ENCODE measurements around the gene RTEL1. TPM values are rescaled to one million over a fixed set of nuclear protein-coding genes. Genes with fewer than 3 reads are reported as not detected.

RTEL1 gene
- total and polyA plus RNA-seq, 2 donors (not counting 1 experiment from before 2014, with no cell fraction given) = 4.7 to 12.4 TPM

- no peaks in the 10 kb centered on the region for H3K79me2 ChIP-seq (ENCODE audit: control insufficient read depth, insufficient read depth, low read length)
- H3K4me3 ChIP-seq (replicated peaks in 1 of 4; ENCODE audit: control extremely low read depth in 1 of 4, insufficient read depth in 1 of 4, low read depth in 3 of 4, low read length in 4 of 4) = no peak overlapping the region
- no peak overlapping the region for H2AFZ ChIP-seq (ENCODE audit: low read length)
- H3K36me3 ChIP-seq (ENCODE audit: control insufficient read depth, insufficient read depth, low read length) = no peaks in the 10 kb centered on the region
- H3K4me2 ChIP-seq (ENCODE audit: extremely low read depth, insufficient read depth, low read length) = no peak overlapping the region
- no peak overlapping the region for H3K27ac ChIP-seq (ENCODE audit: insufficient read depth, low read length)
- no peaks in the 10 kb centered on the region for H4K20me1 ChIP-seq (ENCODE audit: control insufficient read depth, extremely low read depth, insufficient read depth, low read length)
- no peak overlapping the region for H3K9ac ChIP-seq (ENCODE audit: insufficient read depth, low read length)
- TF ChIP-seq EZH2 (IDR thresholded peaks at IDR 0.05; ENCODE audit: low read length, missing control alignments) = no peak
- TF ChIP-seq, protein P1, sequence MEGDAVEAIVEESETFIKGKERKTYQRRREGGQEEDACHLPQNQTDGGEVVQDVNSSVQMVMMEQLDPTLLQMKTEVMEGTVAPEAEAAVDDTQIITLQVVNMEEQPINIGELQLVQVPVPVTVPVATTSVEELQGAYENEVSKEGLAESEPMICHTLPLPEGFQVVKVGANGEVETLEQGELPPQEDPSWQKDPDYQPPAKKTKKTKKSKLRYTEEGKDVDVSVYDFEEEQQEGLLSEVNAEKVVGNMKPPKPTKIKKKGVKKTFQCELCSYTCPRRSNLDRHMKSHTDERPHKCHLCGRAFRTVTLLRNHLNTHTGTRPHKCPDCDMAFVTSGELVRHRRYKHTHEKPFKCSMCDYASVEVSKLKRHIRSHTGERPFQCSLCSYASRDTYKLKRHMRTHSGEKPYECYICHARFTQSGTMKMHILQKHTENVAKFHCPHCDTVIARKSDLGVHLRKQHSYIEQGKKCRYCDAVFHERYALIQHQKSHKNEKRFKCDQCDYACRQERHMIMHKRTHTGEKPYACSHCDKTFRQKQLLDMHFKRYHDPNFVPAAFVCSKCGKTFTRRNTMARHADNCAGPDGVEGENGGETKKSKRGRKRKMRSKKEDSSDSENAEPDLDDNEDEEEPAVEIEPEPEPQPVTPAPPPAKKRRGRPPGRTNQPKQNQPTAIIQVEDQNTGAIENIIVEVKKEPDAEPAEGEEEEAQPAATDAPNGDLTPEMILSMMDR (conservative IDR thresholded peaks at IDR 0.05 in 1 of 2, IDR thresholded peaks at IDR 0.05 in 1 of 2; ENCODE audit: low read depth in 1 of 2, low read length in 2 of 2) = no peak
- H3K9me3 ChIP-seq (ENCODE audit: control insufficient read depth, insufficient read depth, low read depth, low read length) = no peaks in the 10 kb centered on the region
- no peaks in the 10 kb centered on the region for H3K4me1 ChIP-seq (ENCODE audit: control insufficient read depth, extremely low read depth, insufficient read depth, low read length)
- DNase-seq (ENCODE audit: low read depth in 2 of 2) = no peak
- no peaks in the 10 kb centered on the region for H3K27me3 ChIP-seq (ENCODE audit: control insufficient read depth, insufficient read depth, low read length)
Observed at GRCh38 chr20:63643946-63644345, 14.2 kb upstream of the RTEL1 start.

GRCh38 chr20:63645218-63645617 is 12.9 kb upstream of the RTEL1 start:
- H3K36me3 ChIP-seq (ENCODE audit: control insufficient read depth, insufficient read depth, low read length) = no peaks in the 10 kb centered on the region
- H3K4me1 ChIP-seq (ENCODE audit: control insufficient read depth, extremely low read depth, insufficient read depth, low read length) = no peaks in the 10 kb centered on the region
- H3K4me3 ChIP-seq (replicated peaks in 1 of 4; ENCODE audit: control extremely low read depth in 1 of 4, insufficient read depth in 1 of 4, low read depth in 3 of 4, low read length in 4 of 4) = no peak overlapping the region
- no peaks in the 10 kb centered on the region for H3K9me3 ChIP-seq (ENCODE audit: control insufficient read depth, insufficient read depth, low read depth, low read length)
- no peak overlapping the region for H3K4me2 ChIP-seq (ENCODE audit: extremely low read depth, insufficient read depth, low read length)
- H3K9ac ChIP-seq (ENCODE audit: insufficient read depth, low read length) = no peak overlapping the region
- H3K27me3 ChIP-seq (ENCODE audit: control insufficient read depth, insufficient read depth, low read length) = no peaks in the 10 kb centered on the region
- H4K20me1 ChIP-seq (ENCODE audit: control insufficient read depth, extremely low read depth, insufficient read depth, low read length) = no peaks in the 10 kb centered on the region
- H3K79me2 ChIP-seq (ENCODE audit: control insufficient read depth, insufficient read depth, low read length) = no peaks in the 10 kb centered on the region
- no peak overlapping the region for H3K27ac ChIP-seq (ENCODE audit: insufficient read depth, low read length)
- H2AFZ ChIP-seq (ENCODE audit: low read length) = no peak overlapping the region
- no peak for DNase-seq (ENCODE audit: low read depth in 2 of 2)
- TF ChIP-seq, protein P1 (conservative IDR thresholded peaks at IDR 0.05 in 1 of 2, IDR thresholded peaks at IDR 0.05 in 1 of 2; ENCODE audit: low read depth in 1 of 2, low read length in 2 of 2) = no peak
- no peak for TF ChIP-seq EZH2 (IDR thresholded peaks at IDR 0.05; ENCODE audit: low read length, missing control alignments)

DNA sequence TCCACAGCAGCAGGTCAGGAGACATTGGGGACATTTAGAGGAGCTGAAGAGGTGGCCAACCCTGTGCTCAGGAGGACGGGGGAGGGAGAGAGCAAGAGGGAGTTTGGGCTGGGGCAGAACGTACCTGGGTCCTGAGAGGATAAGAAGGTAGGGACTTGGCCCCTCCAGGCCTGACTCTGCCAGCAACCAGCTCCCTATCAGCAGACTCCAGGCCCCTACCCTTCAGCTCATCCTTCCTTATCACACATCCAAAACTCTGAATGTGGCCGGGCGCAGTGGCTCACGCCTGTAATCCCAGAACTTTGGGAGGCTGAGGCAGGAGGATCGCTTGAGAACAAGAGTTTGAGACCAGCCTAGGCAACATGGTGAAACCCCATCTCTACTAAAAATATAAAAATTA is 9.9 kb upstream of the RTEL1 start:
- no peak overlapping the region for H2AFZ ChIP-seq (ENCODE audit: low read length)
- H3K4me2 ChIP-seq (ENCODE audit: extremely low read depth, insufficient read depth, low read length) = no peak overlapping the region
- no peaks in the 10 kb centered on the region for H3K4me1 ChIP-seq (ENCODE audit: control insufficient read depth, extremely low read depth, insufficient read depth, low read length)
- no peak overlapping the region for H3K4me3 ChIP-seq (replicated peaks in 1 of 4; ENCODE audit: control extremely low read depth in 1 of 4, insufficient read depth in 1 of 4, low read depth in 3 of 4, low read length in 4 of 4)
- H3K9ac ChIP-seq (ENCODE audit: insufficient read depth, low read length) = no peak overlapping the region
- no peaks in the 10 kb centered on the region for H3K79me2 ChIP-seq (ENCODE audit: control insufficient read depth, insufficient read depth, low read length)
- no peaks in the 10 kb centered on the region for H4K20me1 ChIP-seq (ENCODE audit: control insufficient read depth, extremely low read depth, insufficient read depth, low read length)
- H3K36me3 ChIP-seq (ENCODE audit: control insufficient read depth, insufficient read depth, low read length) = no peaks in the 10 kb centered on the region
- no peaks in the 10 kb centered on the region for H3K27me3 ChIP-seq (ENCODE audit: control insufficient read depth, insufficient read depth, low read length)
- H3K9me3 ChIP-seq (ENCODE audit: control insufficient read depth, insufficient read depth, low read depth, low read length) = no peaks in the 10 kb centered on the region
- no peak for DNase-seq (ENCODE audit: low read depth in 2 of 2)
- no peak overlapping the region for H3K27ac ChIP-seq (ENCODE audit: insufficient read depth, low read length)
- TF ChIP-seq, protein P1 (conservative IDR thresholded peaks at IDR 0.05 in 1 of 2, IDR thresholded peaks at IDR 0.05 in 1 of 2; ENCODE audit: low read depth in 1 of 2, low read length in 2 of 2) = no peak

Measured in fibroblast of lung (primary cell).